ENCODE results near the gene SYCE3.
"Not testable (repeated sequence)": the region's sequence is repeated elsewhere in the genome, so short reads cannot be mapped to it uniquely, and the experiment has no call there.

SYCE3 gene, protein sequence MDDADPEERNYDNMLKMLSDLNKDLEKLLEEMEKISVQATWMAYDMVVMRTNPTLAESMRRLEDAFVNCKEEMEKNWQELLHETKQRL

GRCh38 chr22:50562523-50563412 lies at the start of gene SYCE3:
Gene SYCE3 (minus strand): TSS chr22:50562919. CDS start chr22:50556405, 6,514 bp downstream.
- no peak for FAIRE-seq

- FAIRE-seq: no peak
These were observed 49.4 kb upstream of the SYCE3 start for GRCh38 chr22:50612168-50612527.

GRCh38 chr22:50611341-50612060 lies 48.8 kb upstream of the SYCE3 start:
- no peak for FAIRE-seq

- FAIRE-seq: no peak
These were observed 47.9 kb upstream of the SYCE3 start for GRCh38 chr22:50610581-50610980.

GRCh38 chr22:50610041-50610451 lies 47.3 kb upstream of the SYCE3 start:
- FAIRE-seq: no peak

- no peak for FAIRE-seq
These were observed 46.9 kb upstream of the SYCE3 start for GRCh38 chr22:50609599-50609998.

DNA sequence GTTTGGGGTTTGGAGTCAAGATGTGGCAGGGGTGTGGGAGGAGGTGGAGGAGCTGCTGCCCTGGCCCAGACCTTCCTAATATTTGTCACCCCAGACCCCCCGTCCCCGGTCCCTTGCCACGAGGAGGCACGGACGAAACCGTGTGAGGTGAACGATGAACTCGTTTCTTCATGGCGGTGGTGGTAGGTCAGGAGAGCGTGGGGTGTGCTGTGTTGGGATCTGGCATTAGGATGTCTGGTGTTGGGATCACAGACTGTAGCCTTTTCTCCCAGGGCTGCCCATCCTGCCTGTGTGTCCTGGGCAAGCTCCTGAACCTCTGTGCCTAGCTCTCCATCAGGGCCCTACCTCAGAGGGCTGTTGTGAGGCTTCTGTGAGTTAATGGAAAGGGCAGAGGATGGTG lies 46.3 kb upstream of the SYCE3 start:
- FAIRE-seq: no peak

GRCh38 chr22:50608058-50608840 lies 45.5 kb upstream of the SYCE3 start:
- not testable (repeated sequence) for FAIRE-seq

- no peak for FAIRE-seq
These were observed 44.9 kb upstream of the SYCE3 start for GRCh38 chr22:50607659-50608020.

DNA sequence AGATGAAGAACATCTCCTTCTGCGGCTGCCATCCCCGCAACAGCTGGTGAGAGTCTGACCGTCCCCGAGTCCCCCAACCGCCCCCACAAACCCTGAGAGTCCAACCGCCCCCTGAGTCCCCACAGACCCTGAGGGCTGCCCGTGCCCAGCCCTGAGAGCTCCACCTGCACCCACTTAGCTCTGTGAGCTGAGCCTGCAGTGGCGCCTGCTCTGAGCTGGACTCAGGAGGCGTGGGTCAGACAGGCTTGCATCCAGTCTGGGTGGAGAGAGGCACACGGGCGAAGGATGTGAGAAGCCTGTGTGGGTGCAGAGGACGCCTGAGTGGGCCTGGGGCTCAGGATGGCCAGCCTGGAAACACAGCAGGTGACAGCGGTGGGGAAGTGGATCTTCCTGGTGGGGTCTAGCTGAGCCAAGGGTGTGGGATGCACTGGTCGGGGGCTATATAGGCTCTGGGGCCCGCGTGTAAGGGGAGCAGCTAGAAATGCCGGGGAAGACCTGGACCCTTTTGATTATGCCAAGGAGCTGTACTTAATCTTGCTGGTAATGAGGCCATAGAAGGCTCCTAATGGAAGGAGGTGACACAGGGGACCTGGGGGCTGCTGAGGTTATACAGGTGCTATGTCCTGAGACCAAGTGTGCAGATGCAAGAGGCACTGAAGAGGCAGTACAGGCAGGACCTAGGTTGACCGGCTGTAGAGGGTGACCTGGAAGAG lies 44.4 kb upstream of the SYCE3 start:
- no peak for FAIRE-seq

GRCh38 chr22:50606165-50606945 lies 43.6 kb upstream of the SYCE3 start:
- no peak for FAIRE-seq

GRCh38 chr22:50605613-50606074 lies 42.9 kb upstream of the SYCE3 start:
- FAIRE-seq: no peak

DNA sequence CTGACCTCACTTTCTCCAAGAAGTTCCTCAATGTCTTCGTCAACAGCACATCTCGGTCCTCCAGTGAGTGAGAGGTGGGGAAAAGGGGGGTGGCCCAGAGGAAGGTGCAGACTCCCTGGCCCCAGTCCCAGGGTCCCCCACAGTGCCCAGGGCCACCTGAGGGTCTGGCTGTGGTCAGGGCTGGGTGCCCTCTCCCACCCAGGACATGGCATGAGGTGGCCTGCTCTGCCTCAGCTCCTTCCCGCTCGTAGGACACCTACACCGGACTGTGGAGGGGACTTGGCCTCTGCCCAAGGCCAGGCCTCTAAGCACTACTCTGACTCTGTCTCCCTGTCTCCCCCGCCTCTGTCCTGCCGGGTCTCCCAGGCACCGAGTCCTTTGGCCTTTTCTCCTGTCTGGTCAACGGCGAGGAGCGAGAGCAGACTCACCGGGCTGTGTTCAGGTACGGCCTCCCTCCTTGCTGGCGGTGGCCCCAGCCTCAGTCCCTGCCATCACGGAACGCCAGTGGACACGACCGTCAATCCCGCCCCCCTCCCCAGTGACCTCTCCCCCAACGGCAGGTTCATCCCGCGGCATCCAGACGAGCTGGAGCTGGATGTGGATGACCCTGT lies 42.4 kb upstream of the SYCE3 start:
- FAIRE-seq: no peak

DNA sequence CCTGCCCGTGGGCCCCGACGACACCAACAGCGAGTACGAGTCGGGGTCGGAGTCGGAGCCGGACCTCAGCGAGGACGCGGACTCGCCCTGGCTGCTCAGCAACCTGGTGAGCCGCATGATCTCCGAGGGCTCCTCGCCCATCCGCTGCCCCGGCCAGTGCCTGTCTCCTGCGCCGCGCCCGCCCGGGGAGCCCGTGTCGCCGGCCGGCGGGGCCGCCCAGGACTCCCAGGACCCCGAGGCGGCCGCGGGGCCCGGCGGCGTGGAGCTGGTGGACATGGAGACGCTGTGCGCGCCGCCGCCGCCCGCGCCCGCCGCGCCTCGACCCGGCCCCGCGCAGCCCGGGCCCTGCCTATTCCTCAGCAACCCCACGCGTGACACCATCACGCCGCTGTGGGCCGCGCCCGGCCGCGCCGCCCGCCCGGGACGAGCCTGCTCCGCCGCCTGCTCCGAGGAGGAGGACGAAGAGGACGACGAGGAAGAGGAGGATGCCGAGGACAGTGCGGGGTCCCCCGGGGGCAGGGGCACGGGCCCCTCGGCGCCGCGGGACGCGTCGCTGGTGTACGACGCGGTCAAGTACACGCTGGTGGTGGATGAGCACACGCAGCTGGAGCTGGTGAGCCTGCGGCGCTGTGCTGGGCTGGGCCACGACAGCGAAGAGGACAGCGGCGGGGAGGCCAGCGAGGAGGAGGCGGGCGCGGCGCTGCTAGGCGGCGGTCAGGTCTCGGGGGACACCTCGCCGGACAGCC lies 41.7 kb upstream of the SYCE3 start:
- FAIRE-seq: no peak

- no peak for FAIRE-seq
These were observed 41.0 kb upstream of the SYCE3 start for GRCh38 chr22:50603511-50604255.

- no peak for FAIRE-seq
These were observed 39.6 kb upstream of the SYCE3 start for GRCh38 chr22:50602338-50602700.

- FAIRE-seq: no peak
These were observed 39.1 kb upstream of the SYCE3 start for GRCh38 chr22:50601669-50602337.

DNA sequence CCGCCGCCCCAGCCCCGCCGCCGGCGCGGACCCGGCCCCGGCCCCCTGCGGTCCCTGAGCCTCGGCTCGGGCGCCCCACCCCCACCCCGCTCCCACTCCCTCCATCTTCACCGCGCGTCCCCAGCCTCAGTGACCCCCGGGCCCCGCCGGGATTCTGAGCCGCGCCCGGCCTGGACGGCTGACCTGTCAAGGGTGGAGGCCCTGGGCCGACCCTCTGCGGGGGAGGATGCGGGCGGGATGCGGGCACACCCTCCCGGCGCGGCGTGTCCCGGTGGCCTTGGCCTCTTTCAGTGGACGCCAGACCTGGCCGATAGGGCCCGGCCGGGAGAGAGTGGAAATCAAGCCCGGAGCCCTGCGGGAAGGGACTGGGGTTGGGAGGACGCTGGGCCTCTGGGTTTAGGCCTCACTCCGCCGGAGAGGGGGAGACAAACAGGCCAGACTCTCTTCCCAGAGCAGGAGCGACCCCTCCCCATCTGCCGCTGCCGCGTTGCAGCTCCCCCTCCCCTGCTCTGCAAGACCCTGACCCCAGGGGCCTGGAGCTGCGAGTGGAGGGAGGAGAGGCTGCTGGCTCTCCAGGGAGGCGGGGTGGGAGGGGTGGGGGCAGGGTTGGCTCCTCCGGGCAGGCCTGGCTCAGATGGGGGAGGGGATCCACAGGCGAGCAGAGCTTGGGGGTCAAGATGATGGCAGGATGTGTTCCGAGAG lies 38.4 kb upstream of the SYCE3 start:
- FAIRE-seq: no peak
